H9 (cell line): ENCODE measurements around the gene GRXCR2. TPM values are rescaled to one million over a fixed set of nuclear protein-coding genes. Genes with fewer than 3 reads are reported as not detected.

Source experiments
- DNase-seq: peaks from one replicate; pipeline ENCODE4 v3.0.0-alpha.2; 2017
- H2AFZ ChIP-seq: one replicate; pipeline ENCODE4 v1.6.1; 2013; ENCODE audit warnings: mild to moderate bottlenecking, low read length, control low read depth, moderate library complexity
- H2AK5ac ChIP-seq: 2 replicates; pipeline ENCODE4 v1.6.1; 2013; ENCODE audit warnings: low read length, control low read depth, mixed read lengths; ENCODE audit not compliant: insufficient read length
- H2BK120ac ChIP-seq: one replicate; pipeline ENCODE4 v1.6.1; 2013; ENCODE audit warnings: low read depth, mild to moderate bottlenecking, low read length, control low read depth, inconsistent platforms; ENCODE audit not compliant: poor library complexity, severe bottlenecking
- H2BK12ac ChIP-seq: 2 replicates; pipeline ENCODE4 v1.6.1; 2013; ENCODE audit warnings: low read length, control low read depth, mixed read lengths, low read depth; ENCODE audit not compliant: insufficient read length
- H2BK15ac ChIP-seq: 2 replicates; pipeline ENCODE4 v1.6.1; 2013; ENCODE audit warnings: low read depth, low read length, control low read depth
- H2BK20ac ChIP-seq: one replicate; pipeline ENCODE4 v1.6.1; 2013; ENCODE audit warnings: low read depth, mild to moderate bottlenecking, low read length, control low read depth, inconsistent platforms; ENCODE audit not compliant: poor library complexity, severe bottlenecking
- H2BK5ac ChIP-seq: 2 replicates; pipeline ENCODE4 v1.6.1; 2013; ENCODE audit warnings: low read length, control low read depth, mixed read lengths; ENCODE audit not compliant: insufficient read length
- H3K14ac ChIP-seq: 2 replicates; pipeline ENCODE4 v1.6.1; 2013; ENCODE audit warnings: low read length, control low read depth; ENCODE audit not compliant: insufficient read depth
- H3K18ac ChIP-seq: 2 replicates; pipeline ENCODE4 v1.6.1; 2013; ENCODE audit warnings: low read depth, mild to moderate bottlenecking, mixed read lengths, low read length, control low read depth; ENCODE audit not compliant: insufficient read length
- H3K23ac ChIP-seq: 2 replicates; pipeline ENCODE4 v1.6.1; 2013; ENCODE audit warnings: low read length, control low read depth, mixed read lengths, low read depth; ENCODE audit not compliant: insufficient read length
- H3K23me2 ChIP-seq: 2 replicates; pipeline ENCODE4 v1.6.1; 2013; ENCODE audit warnings: low read depth, mild to moderate bottlenecking, mixed read lengths, low read length, control low read depth; ENCODE audit not compliant: insufficient read length, poor library complexity, severe bottlenecking
- H3K27ac ChIP-seq: 2 replicates; pipeline ENCODE4 v1.5.1; 2013; ENCODE audit warnings: low read length, control low read depth, mixed read lengths, low read depth; ENCODE audit not compliant: insufficient read length
- H3K27me3 ChIP-seq: 2 replicates; pipeline ENCODE4 v1.6.1; 2013; ENCODE audit warnings: low read length, control low read depth, inconsistent platforms; ENCODE audit not compliant: insufficient read depth
- H3K4ac ChIP-seq: 2 replicates; pipeline ENCODE4 v1.6.1; 2013; ENCODE audit warnings: low read depth, mild to moderate bottlenecking, control low read depth, inconsistent platforms, low read length, moderate library complexity
- H3K4me1 ChIP-seq: 2 replicates; pipeline ENCODE4 v1.6.1; 2013; ENCODE audit warnings: low read length, control low read depth, inconsistent platforms; ENCODE audit not compliant: insufficient read depth
- H3K4me2 ChIP-seq: 2 replicates; pipeline ENCODE4 v1.6.1; 2013; ENCODE audit warnings: low read length, control low read depth, mixed read lengths; ENCODE audit not compliant: insufficient read length, insufficient read depth
- H3K56ac ChIP-seq: 2 replicates; pipeline ENCODE4 v1.6.1; 2013; ENCODE audit warnings: low read depth, mild to moderate bottlenecking, mixed read lengths, low read length, control low read depth; ENCODE audit not compliant: insufficient read length
- H3K79me1 ChIP-seq: 2 replicates; pipeline ENCODE4 v1.6.1; 2013; ENCODE audit warnings: low read depth, mild to moderate bottlenecking, moderate library complexity, low read length, control low read depth, inconsistent platforms; ENCODE audit not compliant: insufficient read depth, poor library complexity, severe bottlenecking
- H3K79me2 ChIP-seq: 2 replicates; pipeline ENCODE4 v1.6.1; 2013; ENCODE audit warnings: low read length, control low read depth, inconsistent platforms; ENCODE audit not compliant: insufficient read depth
- H3K9ac ChIP-seq: 2 replicates; pipeline ENCODE4 v1.6.1; 2013; ENCODE audit warnings: low read length, control low read depth, mixed read lengths; ENCODE audit not compliant: insufficient read length; ENCODE audit errors: extremely low read depth
- H3K9me3 ChIP-seq: one replicate; pipeline ENCODE4 v1.6.1; 2013; ENCODE audit warnings: low read depth, low read length, inconsistent platforms; ENCODE audit not compliant: control insufficient read depth
- H3T11ph ChIP-seq: one replicate; pipeline ENCODE4 v1.6.1; 2013; ENCODE audit warnings: mild to moderate bottlenecking, low read length, control low read depth, inconsistent platforms
- H4K20me1 ChIP-seq: one replicate; pipeline ENCODE4 v1.6.1; 2013; ENCODE audit not compliant: control insufficient read depth, insufficient read length, insufficient read depth
- H4K5ac ChIP-seq: 2 replicates; pipeline ENCODE4 v1.6.1; 2013; ENCODE audit warnings: low read depth, mild to moderate bottlenecking, mixed read lengths, low read length, control low read depth; ENCODE audit not compliant: insufficient read length
- H4K8ac ChIP-seq: replicated peaks from 2 replicates; pipeline ENCODE4 v1.6.1; 2013; ENCODE audit warnings: low read length, control low read depth, mixed read lengths, low read depth; ENCODE audit not compliant: insufficient read length
- H4K91ac ChIP-seq: 2 replicates; pipeline ENCODE4 v1.6.1; 2013; ENCODE audit warnings: low read depth, mild to moderate bottlenecking, moderate library complexity, mixed read lengths, low read length, control low read depth; ENCODE audit not compliant: insufficient read length
- H3K27ac Mint-ChIP-seq, 3 experiments: 2 replicates in 2 of 3; 3 replicates in 1 of 3; pipeline ENCODE4 v1.8.0; 2020 to 2021; ENCODE audit warnings: mixed read lengths in 3 of 3, mild to moderate bottlenecking in 1 of 3, moderate library complexity in 1 of 3
- H3K27me3 Mint-ChIP-seq: 2 replicates; pipeline ENCODE4 v1.8.0; 2021; ENCODE audit warnings: low read depth, mild to moderate bottlenecking, moderate library complexity, mixed read lengths
- H3K36me3 Mint-ChIP-seq, 3 experiments: 2 replicates in 2 of 3; 3 replicates in 1 of 3; pipeline ENCODE4 v1.8.0; 2020 to 2021; ENCODE audit warnings: low read depth in 3 of 3, mixed read lengths in 3 of 3; ENCODE audit not compliant: insufficient read depth in 1 of 3
- H3K4me1 Mint-ChIP-seq, 2 experiments: 2 replicates each; pipeline ENCODE4 v1.8.0; 2020; ENCODE audit warnings: mixed read lengths in 2 of 2
- H3K4me3 Mint-ChIP-seq, 2 experiments: 2 replicates in 1 of 2; 3 replicates in 1 of 2; pipeline ENCODE4 v1.8.0; 2020 to 2021; ENCODE audit warnings: mild to moderate bottlenecking in 2 of 2, mixed read lengths in 2 of 2, moderate library complexity in 1 of 2
- H3K9me3 Mint-ChIP-seq, 2 experiments: 2 replicates in 1 of 2; 3 replicates in 1 of 2; pipeline ENCODE4 v1.8.0; 2020; ENCODE audit warnings: mild to moderate bottlenecking in 2 of 2, mixed read lengths in 2 of 2, moderate library complexity in 1 of 2
- CTCF ChIP-seq: fragments of 200-600 bp; sonication (generic); conservative IDR thresholded peaks from 3 replicates; pipeline ENCODE4 v1.8.0; 2021; ENCODE audit warnings: antibody characterized with exemption, mild to moderate bottlenecking
- total RNA-seq: library from RNA; stranded (reverse); gene quantifications from 2 replicates; pipeline ENCODE4 v1.2.1, GENCODE V29; 2021

GRXCR2 gene
- total RNA-seq, 1 experiment from 2014 or later, result not detected

GRCh38 chr5:145829708-145830361 is 43.0 kb downstream of the GRXCR2 start:
- H3K4me2 ChIP-seq, result no peak overlapping the region
- H3K27ac Mint-ChIP-seq, result no peak overlapping the region
- peaks cover 2 to 3% of the 10 kb centered on the region in 2 experiments; a peak in 1 of 4 replicates for H3K4me1 Mint-ChIP-seq

More at GRCh38 chr5:145829708-145830361, 43.0 kb downstream of the GRXCR2 start:
- no peak overlapping the region for H2BK20ac ChIP-seq
- H4K8ac ChIP-seq, result no peak overlapping the region
- peaks cover 10% of the 10 kb centered on the region for H3K27me3 Mint-ChIP-seq
- H3K9me3 Mint-ChIP-seq, result no peaks in the 10 kb centered on the region
- H4K91ac ChIP-seq, result no peak overlapping the region
- H3K27me3 ChIP-seq, result no peaks in the 10 kb centered on the region
- H3K56ac ChIP-seq, result no peak overlapping the region
- H2BK5ac ChIP-seq, result no peak overlapping the region
- H3K4ac ChIP-seq, result no peak overlapping the region
- no peak overlapping the region for H2AK5ac ChIP-seq
- H3K4me3 Mint-ChIP-seq, result no peak overlapping the region
- H3K4me1 ChIP-seq, result no peaks in the 10 kb centered on the region; the same call in 1 of the 2 replicates
- no peaks in the 10 kb centered on the region for H3K36me3 Mint-ChIP-seq
- no peaks in the 10 kb centered on the region for H4K20me1 ChIP-seq
- no peak for DNase-seq
- no peak overlapping the region for H3T11ph ChIP-seq
- no peaks in the 10 kb centered on the region for H3K79me2 ChIP-seq
- no peak overlapping the region for H3K18ac ChIP-seq
- no peak overlapping the region for H2BK120ac ChIP-seq
- H3K14ac ChIP-seq, result no peak overlapping the region
- no peak overlapping the region for H2BK12ac ChIP-seq
- H3K23ac ChIP-seq, result no peak overlapping the region
- no peak for TF ChIP-seq CTCF
- no peaks in the 10 kb centered on the region for H3K9me3 ChIP-seq
- no peak overlapping the region for H2AFZ ChIP-seq
- H4K5ac ChIP-seq, result no peak overlapping the region
- H3K79me1 ChIP-seq, result no peaks in the 10 kb centered on the region
- peaks cover 2% of the 10 kb centered on the region for H3K23me2 ChIP-seq
- no peak overlapping the region for H3K9ac ChIP-seq
- no peak overlapping the region for H2BK15ac ChIP-seq
- no peak overlapping the region for H3K27ac ChIP-seq
